GM21447 (cell line): Measurements from ENCODE around the gene TXNL4B.
A peak's percentile ranks its signal among the peaks of the same experiment; 100 is the strongest.

ENCODE experiments used
- ATAC-seq: cut with Tn5 transposase; IDR thresholded peaks from one replicate; pipeline ENCODE4 v1.9.1; 2021; ENCODE audit not compliant: unreplicated experiment

TXNL4B gene

DNA sequence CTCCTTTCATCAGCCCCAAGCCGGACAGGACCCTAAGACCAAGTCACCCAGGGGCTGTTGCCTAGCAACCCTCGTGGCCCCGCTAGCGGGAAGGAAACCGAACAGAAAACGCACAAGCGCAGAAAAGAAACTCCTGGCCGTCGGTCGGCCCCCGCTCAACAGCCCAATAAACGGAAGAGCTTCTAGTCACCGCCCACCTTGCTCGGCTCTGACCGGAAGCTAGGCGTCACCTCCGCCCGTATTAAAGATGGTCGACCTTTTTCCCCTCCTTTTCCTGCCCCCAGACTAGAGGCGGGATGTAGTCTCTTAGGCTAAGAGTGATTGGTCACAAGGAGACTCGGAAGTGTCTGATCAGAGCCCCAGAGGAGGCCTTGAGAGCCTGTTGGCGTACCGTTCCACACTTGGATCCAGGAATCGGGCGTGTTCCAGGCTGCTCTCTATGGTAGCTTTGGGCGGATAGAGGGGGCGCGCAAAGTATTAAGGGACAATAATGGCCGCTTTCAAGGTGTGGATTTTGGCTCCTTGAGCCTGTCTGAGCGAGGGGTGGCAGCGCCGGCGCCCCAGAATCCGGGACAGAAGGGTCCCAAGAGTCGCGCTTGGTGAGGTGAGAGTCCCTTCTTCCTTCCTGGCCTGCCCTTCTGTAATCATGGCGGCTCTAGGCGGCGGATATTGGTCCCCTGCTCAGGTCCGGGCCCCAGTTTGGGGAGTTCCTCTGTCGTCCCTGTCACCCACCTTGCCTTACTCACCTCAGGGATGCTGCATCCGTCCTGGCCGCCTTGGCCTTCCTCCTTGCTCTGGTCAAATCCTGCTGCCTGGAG lies at the start of gene TXNL4B, which contains the start of gene DHX38:
TXNL4B (minus strand) TSS at position 173 of the 818 bp plus-strand sequence. CDS start 2,871 bp downstream, outside the sequence.
DHX38 (plus strand) TSS at position 400 of the 818 bp plus-strand sequence. CDS start 2,311 bp downstream, outside the sequence.
- ATAC-seq, result peak; percentile 97

DNA sequence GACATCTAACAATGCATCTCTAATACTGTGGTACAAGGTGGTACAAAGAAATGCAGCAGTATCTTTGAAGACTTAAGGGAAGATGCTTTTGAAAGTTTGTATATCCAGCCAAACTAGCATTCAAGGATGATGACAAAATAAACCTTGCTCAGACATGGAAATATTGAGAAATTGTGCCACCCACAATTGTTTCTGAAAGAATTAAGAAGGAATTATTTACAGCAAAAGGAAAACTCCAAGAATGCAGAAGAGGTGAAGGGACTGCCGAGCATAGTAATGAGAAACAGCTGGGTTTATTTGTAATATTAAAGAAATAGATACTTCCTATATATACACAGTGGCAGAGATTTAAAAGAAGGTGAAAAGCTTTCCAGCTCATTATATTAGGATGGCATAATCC lies 49.1 kb upstream of the TXNL4B start:
- no peak for ATAC-seq

DNA sequence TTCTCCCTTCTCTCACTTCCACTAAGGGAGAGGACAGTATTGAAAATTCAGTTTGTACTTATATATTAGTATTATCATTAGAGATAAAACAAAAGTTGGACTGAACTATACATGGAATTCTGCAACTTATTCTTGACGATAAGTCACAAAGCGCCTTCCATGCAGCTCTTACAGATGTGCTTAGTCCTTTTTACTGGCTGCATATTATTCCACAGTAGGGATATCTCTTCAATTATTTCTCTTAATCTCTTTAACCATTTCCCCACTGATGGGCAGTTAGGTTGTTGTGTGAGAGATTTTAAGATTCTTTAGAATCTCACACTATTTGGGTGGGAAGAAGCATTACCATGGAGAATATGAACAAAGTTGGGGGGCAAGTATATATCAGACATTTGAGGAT lies 46.5 kb upstream of the TXNL4B start:
- ATAC-seq, result no peak

DNA sequence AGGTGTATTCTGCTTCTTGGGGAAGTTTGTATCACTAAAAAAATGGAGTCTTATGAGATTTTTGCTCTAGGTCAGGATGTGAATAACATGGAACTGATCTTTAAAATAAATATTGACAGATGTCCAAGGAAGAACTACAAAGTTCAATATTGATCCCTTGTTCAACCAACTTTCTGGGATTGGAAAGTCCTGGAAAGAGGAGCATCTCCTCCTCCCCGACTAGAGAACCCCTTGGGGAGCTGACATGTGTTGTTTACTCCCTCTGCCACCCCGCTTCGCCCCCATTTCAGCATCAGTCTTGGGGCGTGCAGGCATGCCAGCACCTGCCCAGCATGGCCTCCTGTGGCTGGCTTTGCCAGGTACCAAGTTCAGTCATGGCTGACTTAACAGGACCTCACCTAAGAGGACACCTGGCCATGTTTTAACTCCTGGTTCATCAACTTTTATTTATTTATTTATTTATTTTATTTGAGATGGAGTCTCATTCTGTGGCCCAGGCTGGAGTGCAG lies 44.7 kb upstream of the TXNL4B start:
- no peak for ATAC-seq

DNA sequence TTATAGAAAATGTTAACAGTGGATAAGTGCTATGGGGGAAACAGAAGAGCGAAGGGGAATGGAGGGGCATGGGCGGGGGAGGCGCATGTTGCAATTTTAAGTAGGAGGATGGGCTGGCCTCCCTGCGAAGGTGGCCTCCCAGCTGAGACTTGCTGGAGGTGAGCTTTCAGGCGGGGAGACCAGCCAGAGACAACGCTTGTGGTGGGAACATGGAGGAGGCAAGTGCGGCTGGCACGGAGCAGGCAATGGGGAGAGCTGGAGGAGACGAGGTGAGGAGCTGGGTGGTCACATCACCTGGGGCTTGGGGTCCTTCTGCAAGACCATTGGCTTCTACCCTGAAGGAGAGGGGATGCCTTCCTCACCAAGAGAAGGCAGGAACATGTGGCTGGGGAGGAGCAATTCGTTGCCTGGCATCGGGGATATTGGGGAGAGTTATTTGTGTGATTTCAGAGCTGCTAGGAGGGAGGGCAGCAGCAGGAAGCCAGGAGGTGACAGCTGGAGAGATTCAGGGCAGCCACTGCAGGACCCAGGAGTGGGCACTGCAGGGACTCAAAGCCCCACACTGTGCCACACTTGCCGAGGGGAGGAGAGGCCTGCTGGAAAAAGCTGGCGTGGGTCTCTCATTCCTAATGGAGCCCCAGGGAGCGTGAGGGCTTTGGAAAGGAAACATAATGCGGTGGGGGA lies 44.1 kb upstream of the TXNL4B start:
- no peak for ATAC-seq

DNA sequence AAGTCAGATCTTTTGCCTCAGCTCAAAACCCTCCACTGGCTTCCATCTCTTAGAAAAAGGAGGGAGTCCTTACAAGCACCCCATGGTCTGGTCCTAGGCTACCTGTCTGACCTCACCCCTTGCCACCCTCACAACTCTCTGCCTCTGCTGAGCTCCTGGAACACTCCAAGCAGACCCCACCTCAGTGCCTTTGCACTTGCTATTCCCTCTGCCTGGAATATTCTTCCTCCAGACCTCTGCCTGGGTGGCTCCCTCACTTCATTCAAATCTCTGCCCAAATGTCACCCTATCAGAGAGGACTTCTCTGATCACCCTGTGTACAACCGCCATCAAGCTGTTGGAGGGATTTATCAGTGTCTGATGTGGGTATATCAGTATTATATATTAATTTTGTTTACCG lies 41.1 kb upstream of the TXNL4B start:
- no peak for ATAC-seq

DNA sequence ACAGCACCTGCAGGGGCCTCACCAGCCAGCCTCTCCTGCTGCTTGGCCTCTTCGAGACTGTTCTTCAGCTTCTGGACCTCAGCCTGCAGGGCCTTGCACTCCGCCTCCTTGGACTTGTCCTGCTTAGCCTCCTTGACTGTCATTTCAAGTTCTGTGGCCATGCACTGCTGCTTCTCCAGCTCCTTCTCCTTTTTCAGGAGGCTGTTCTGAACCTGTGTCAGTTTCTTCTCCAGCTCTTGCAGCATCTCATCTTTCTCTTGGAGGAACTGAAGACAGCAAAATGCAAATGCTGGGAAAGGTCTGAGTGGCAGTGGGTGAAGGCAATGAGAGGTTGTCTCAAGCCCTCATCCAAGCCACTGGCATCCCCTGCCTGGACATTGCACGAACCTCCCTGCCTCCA lies 39.3 kb upstream of the TXNL4B start:
- ATAC-seq, result no peak

DNA sequence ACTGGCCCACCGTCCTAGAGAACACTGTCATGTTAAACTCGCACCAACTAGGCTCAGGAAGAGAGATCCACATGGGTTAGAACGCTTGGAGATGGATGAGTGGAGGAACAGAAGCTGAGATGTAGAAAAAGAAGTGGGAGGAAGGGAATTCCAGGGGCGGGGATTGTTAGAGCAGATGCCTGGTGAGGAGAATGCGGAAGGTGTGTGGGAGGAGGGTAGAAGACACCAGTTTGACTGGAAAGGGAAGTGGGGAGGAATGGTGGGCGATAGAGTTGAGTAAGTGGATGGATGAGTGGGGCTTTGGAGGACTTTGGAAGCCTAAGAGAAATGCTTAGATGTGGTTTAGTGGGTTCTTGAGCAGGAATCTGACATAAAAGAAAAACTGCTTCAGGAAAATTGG lies 37.6 kb upstream of the TXNL4B start:
- ATAC-seq, result no peak

DNA sequence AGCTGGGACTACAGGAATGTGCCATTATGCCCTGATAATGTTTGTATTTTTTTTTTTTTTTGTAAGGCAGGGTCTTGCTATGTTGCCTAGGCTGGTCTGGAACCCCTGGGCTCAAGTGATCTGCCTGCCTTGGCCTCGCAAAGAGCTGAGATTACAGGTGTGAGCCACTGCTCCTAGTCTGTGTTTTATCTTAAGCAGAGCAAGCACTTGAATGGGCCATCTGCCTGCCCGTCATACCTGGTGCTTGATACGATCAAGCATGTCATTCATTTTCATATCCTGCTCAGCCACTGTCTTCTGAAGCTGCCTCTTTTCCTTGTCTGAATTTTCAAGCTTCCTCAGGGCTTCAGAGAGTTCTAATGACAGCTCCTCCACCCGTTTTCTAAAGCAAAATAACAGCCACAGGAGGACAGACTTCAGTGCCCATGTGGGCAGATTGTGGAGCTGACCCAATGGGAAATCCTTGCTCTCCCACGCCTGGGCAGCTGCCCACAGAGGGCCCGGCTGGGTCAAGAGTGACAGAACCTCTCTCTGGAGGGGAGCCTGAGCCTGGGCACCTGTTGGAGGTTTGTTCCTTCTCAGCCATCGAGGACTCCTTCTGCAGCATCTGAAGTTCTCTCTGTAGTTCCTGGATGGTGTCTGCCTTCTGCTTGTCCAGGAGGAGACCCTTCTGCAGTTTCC lies 36.7 kb upstream of the TXNL4B start:
- no peak for ATAC-seq

DNA sequence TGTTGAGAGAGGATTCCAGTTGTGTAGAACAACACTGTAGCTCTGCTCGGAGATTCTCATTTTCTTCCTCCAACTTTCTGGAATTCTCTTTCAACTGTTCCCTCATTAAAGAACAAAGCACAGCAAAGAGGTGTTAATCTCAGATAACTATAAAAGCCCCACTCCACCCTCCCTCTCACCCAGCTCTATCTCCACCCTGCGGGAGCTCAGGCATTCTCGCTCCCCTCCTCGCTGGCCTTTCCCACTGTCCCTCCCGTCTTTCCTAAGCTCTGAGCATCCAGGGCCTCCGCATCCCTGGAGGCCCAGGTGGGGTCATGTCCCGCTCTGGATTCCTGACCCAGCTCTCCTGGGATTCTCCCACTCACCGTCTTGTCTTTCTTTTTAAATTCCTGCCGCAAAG lies 35.3 kb upstream of the TXNL4B start:
- ATAC-seq, result no peak

DNA sequence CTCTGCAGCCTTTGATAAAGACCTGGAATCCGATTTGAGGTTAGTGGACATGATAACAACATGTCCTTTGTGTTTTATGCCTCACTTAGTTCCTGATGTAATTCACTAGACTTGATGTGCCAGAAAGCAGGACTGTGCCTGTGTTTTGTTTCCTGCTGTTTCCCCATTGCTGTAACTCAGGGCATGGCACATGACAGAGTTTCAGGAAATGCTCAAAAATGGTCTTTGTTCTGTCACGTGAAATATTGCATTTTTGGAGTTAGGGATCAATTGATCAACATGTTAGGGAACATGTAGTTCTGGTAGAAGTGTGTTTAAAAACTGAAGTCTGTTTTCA lies 33.0 kb upstream of the TXNL4B start:
- ATAC-seq, result no peak

DNA sequence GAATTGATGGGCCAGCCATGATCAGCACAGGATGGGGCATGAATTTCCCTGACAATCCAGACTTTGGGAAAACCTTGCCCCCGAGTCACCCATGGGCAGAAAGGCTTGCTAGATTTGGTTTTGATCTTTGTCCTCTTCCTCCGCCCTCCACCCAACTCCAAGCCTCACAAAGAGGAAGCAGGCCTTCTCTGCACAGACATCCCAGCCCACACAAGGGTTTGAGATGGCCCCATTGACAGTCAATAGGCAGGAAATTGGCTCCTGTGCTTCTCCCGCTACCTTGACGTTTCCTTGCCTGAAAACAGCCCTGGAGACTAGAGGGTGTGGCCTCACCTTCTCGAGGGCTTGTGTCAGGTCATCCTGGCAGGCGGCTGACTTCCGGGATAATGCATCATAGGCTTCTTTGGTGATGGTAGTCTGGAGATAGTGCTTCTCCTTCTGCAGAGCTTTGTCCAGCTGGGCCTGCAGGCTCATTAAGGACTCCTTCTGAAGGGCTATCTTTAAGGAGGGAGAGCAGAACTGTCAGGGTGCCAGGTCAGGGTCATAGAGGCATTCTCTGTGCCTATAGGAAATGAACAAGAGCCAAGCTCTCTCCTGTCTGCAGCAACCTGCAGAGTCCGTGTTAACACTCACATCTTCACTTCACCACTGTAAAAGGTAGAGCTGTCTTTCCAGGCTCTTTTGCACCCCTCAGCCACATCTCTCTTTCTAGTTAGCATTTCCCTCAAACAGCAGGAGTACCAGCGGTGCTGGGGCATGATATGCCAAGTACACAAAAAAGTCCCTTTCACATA lies 32.4 kb upstream of the TXNL4B start:
- no peak for ATAC-seq

DNA sequence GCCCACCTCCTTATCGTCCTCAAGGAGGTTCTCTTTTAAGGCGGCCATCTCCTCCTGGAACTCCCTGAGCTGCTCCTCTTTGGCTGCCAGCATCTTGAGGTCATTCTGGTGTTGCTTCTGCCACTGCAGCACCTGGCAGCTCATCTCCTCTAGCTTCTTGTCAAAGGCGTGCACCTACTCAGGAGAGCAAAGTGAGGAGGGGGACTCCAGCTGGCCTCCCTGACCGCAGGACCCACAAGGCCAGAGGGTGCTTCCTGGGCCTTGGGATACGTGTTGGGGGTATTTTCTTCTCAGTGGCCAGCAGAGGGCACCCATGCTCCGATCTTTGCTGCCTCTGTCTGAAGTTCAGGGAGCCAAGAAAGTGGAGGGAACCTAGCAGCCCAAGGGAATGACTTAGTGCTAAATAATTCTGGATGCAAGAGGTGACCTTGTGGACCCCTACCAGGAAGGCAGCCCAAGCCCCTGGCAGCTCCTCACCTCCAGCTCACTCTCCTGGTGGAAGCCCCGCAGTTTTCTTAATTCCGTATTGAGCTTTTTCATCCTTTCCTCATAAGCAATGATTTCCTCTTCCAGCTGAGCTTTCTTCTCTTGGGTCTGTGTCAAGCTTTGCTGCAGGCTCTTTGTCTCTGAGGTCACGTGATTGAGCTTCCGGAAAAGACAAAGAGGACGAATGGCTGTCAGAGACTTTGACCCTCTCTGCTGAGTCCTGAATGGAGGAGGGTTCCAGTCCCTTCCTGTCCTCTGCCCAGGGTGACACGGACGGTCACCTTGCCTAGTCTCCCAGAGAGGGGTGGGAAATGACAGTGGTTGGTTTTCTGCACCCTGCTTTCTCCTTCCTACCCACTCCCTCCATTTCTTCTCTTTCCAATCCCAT lies 31.6 kb upstream of the TXNL4B start:
- ATAC-seq, result no peak

DNA sequence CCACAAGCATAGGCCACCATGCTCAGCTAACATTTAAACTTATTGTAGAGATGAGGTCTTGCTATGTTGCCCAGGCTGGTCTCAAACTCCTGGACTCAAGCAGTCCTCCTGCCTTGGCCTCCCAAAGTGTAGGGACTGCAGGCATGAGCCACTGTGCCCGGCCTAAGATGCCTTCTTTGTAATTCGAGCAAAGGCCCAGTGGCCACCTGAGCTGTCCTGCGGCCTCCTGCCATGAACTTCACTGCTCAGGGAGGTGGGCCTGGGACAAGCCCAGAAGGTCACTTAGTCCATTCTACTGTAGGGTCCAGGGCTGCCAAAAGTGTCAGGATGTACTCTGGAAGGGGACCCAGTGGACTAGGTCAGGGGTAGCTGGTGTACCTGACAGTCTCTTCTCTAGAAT lies 30.7 kb upstream of the TXNL4B start:
- ATAC-seq, result no peak

DNA sequence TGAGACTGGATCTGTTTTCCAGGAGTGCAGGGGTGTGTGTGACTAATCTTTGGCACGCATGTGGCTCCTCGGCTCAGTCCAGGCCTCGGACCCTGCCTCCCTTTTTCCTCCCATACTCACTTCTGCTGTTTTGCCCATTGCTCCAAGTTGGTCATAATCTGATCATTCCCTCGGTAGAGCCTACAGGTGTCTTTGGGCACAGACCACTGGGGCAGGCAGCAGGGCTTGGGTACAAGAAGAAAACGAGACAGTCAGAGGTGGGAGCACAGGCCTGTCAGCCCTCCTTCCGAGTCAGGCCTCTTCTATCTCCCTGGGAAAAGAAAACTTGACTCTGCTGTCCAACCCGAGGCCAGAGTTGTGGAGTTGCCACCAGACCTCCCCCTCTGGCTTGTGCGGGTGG lies 30.0 kb upstream of the TXNL4B start:
- no peak for ATAC-seq

DNA sequence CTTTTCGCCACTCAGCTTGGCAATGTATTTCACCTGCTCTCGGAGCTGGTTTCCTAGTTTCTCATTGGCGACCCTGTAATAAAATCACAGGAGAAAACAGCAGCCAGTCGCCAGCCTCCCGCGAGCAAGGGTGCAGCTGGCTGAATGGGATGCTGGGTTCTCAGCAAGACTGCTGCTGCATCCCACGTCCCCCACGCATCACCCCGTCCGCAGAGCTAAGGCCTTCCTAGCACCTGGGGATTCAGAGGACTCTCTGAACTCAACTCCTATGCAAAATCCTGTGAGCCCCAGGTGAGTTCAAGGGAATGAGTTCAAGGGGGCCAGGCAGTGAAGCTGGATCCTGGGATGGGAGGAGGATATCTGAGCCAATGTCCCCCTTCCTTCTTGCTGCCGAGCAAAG lies 29.5 kb upstream of the TXNL4B start:
- ATAC-seq, result no peak

DNA sequence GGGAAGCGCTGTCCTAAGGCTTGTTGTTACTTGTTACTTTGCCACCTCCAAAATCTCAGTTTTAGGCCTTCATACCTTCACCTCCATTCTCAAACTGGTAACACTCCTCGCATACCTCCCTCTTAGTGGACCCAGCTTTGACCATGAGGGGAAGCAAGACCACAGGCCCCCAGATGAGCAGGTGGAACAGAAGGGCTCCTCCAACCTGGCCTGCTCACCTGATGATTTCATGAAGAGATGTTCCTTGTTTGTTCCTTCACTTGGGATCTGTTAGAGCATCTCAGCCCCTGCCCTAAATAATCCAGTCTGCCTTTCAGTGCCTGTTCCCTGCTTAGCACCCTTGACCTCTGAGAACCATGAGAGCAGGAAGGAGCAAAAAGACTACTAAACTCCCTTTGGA lies 28.9 kb upstream of the TXNL4B start:
- no peak for ATAC-seq

DNA sequence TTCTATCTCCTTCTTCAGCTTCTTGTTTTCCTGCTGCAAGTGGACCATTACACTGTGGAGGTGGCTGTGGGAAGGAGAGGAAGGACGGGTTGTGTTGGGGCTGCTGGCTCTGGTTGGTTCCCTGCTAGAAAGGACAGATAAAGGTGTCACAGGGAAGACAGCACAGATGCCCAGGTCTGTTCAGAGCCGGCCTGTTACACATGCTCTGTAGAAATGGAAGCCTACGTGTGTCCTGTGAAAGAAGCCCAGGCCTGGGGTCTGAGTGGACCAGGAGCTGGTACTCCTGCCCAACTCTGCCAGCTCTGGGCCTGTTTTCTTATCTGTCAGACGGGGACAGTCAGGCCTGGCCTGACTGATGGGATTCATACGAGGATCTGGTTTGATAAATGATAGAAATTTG lies 26.6 kb upstream of the TXNL4B start:
- ATAC-seq, result no peak

DNA sequence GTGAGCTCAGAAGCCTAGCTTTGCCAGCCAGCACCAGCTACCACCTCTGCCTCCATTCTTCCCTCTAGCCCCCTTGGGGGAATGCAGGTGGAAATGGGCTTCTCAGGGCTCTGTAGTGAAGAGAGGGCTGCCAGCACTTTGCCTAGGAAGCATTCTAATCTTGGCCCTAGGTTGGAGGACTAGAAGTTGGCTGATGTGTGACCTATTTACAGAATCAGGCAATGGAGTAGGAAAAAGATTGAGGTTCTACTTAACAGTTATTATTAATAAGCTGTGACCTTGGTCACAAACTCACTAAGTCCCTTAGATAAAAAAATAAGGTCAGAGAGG lies 20.2 kb upstream of the TXNL4B start:
- ATAC-seq, result no peak
